ENCODE measurements around the gene SPATS2L.

GRCh38 chr2:200376513-200377354 lies 70.2 kb downstream of the SPATS2L start:
- TF ChIP-seq CTCF (IDR thresholded peaks at IDR 0.05) (no peak), POLR2A (IDR thresholded peaks at IDR 0.05) (peak in 1 of 2 donors; percentile 18)
